ENCODE data around the gene ZNF467.
A peak's percentile ranks its signal among the peaks of the same experiment; 100 is the strongest.

Gene ZNF467

DNA sequence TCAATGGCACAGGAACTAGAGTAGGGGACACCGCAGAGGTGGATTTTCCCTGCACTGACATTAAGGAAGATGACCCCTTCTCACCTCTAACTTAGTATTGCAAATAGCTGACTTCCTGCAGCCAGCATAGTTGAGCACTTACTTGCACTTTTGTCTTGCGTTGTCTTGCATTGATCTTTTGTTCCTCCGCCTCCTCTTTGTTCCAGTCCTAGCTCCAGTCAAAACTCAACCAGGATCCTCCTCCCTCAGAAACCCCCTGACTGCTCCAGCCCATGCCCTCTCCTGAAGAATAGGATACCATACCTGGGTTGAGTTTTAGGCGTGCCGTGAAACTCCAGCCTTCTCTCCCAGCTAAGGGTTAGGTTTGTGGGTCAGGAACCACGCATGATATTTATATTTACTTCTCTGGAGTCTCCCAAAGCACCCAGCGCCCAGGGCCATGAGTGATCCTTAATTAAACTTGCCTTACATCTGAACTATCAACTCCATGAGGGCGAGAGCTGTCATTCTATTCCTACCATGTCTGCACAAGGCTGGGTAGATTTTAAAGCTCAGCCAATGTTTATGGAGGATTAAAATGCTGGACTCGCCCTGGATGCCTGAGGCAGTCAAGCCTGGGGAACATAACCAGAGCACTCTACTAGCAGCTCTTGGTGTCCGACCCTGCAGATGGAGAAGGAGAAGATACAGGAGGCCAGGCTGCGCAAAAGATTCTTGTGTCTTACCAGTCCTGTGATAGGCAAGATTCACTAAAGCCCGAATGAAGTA is 14.1 kb downstream of the ZNF467 start:
- DNase-seq (ENCODE audit: low spot score): no peak
- Histone ChIP-seq H3K4me3 (no peak overlapping the region), H3K27ac (no peak overlapping the region)
- TF ChIP-seq, protein P1, sequence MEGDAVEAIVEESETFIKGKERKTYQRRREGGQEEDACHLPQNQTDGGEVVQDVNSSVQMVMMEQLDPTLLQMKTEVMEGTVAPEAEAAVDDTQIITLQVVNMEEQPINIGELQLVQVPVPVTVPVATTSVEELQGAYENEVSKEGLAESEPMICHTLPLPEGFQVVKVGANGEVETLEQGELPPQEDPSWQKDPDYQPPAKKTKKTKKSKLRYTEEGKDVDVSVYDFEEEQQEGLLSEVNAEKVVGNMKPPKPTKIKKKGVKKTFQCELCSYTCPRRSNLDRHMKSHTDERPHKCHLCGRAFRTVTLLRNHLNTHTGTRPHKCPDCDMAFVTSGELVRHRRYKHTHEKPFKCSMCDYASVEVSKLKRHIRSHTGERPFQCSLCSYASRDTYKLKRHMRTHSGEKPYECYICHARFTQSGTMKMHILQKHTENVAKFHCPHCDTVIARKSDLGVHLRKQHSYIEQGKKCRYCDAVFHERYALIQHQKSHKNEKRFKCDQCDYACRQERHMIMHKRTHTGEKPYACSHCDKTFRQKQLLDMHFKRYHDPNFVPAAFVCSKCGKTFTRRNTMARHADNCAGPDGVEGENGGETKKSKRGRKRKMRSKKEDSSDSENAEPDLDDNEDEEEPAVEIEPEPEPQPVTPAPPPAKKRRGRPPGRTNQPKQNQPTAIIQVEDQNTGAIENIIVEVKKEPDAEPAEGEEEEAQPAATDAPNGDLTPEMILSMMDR (IDR thresholded peaks at IDR 0.05): no peak

DNA sequence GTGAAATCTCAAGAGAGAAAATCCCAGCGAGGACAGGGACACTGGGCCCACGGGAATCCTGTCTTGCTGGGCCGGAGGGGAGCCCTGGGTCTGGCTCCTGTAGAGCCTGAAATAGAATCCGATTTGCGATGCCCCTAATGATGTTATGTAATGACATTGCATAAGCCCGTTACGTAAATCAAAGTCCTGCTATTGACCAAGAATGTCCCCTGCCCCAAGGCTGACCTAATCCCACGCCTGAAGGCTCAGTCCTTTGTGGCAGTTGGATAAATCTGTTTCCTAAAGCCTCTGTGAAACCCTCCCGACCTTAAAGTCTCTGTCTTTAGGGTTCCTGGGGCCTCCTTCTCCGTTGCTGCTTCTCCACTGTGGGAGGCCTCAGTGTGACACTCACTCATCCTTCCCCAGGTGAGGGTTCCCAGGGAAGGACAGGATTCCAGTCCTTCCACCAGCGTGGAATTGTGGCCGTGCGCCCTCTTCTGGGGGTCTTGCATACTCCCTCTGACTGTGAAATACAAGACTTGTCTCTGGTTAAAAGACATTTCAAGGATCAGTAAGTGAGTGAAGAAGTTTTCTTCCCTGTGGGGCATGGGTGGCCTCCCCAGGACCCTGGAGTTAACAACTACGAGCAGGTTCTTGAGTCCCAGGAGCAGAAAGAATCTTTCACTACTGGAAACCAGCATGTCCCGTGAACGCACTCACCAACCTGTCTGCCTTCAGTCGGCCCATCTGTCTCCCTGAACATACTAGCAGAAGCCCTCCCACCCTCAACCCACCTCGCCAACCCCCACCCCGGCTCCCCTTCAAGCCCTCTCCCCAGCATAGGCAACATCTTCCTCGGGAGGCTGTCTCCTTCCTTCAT is 19.8 kb downstream of the ZNF467 start:
- no peak for DNase-seq (ENCODE audit: low spot score)
- Histone ChIP-seq H3K27ac (no peak overlapping the region), H3K4me3 (no peak overlapping the region)
- TF ChIP-seq, protein P1 (IDR thresholded peaks at IDR 0.05): peak; percentile 19

DNA sequence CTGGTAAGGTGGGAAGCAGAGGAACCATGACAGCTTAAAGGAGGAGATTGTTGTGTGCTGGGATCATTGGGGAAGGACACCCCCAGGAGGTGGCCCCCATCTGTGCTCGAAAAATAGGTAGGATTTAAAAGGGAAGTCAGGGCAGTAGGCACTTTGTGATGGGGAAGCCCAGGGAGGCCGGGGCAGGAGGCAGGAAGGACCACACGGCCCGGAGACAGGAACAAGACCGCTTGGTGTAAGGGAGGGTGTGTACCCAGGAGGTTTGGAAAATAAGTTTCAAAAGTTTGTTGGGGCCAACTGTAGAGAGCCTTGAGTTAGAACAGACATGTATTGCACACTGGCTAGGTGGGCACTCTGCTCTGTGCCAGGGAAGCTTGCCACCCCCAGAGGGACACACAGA is 20.7 kb downstream of the ZNF467 start:
- no peak overlapping the region for H3K4me3 ChIP-seq
- TF ChIP-seq, protein P1 (IDR thresholded peaks at IDR 0.05): no peak
- no peak for DNase-seq (ENCODE audit: low spot score)
- no peak overlapping the region for H3K27ac ChIP-seq

DNA sequence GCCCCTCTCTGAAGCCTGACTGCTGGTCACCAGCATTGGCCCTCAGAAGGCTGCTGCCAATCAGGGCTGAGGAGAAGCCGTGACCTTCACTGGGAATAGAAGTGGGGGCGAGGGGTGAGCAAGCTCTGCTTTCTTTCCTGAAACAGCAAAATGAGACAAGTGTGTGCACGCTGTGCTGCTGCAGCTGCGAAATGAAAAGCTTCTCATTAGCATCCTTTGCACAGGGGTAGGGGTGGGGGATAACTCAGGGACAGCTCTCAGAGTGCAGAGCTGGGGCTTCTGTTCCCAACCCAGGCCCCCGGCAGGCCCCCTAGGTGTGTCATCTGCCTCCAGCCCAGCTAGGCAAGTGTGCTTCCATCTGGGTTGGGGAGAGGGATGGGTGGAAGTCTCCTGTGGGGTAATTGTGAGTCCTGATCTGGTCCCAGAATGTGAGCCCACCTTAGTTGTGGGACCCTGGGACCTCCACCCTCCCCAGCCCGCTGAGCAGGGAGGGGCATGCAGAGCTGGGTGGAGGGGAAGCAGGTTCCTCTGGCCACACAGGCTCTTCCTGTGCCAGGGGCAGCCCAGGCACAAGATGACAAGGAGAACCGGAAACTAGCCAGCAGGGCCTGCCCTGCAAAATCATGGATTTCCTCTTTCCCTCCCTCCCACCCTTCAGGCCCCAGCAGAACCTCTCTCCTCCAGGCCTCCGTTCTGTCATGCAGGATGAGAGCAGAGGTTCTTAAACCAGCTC is 22.2 kb downstream of the ZNF467 start:
- no peak overlapping the region for H3K27ac ChIP-seq
- no peak overlapping the region for H3K4me3 ChIP-seq
- TF ChIP-seq, protein P1 (IDR thresholded peaks at IDR 0.05): no peak
- no peak for DNase-seq (ENCODE audit: low spot score)

DNA sequence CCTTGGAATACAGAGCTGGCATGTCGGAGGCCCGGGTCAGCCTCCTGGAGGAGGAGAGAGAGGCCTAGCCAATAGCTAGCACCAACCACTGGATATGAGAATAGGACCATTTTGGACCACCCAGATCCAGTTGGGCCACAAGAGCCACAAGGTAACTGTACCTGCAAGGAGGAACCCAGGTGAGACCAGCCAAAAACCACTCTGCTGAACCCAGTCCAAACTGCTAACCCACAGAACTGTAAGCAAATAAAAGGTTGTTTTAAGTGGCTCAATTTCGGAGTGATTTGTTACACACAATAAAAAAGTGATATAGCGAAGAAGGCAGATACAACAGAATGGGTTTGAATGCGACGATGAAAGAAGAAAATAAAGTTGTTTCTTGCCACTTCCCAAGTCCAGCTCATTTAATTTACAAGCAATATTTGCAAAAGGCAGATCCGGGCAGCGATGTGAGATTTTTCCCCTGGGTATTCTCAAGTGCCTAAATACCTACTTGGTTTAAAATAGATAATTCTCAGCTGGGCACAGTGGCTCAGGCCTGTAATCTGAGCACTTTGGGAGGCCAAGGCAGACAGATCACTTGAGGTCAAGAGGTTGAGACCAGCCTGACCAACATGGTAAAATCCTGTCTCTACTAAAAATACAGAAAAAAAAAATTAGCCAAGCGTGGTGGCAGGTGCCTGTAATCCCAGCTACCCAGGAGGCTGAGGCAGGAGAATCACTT is 23.1 kb downstream of the ZNF467 start:
- Histone ChIP-seq H3K27ac (no peak overlapping the region), H3K4me3 (no peak overlapping the region)
- DNase-seq (ENCODE audit: low spot score): no peak
- TF ChIP-seq, protein P1 (IDR thresholded peaks at IDR 0.05): no peak

DNA sequence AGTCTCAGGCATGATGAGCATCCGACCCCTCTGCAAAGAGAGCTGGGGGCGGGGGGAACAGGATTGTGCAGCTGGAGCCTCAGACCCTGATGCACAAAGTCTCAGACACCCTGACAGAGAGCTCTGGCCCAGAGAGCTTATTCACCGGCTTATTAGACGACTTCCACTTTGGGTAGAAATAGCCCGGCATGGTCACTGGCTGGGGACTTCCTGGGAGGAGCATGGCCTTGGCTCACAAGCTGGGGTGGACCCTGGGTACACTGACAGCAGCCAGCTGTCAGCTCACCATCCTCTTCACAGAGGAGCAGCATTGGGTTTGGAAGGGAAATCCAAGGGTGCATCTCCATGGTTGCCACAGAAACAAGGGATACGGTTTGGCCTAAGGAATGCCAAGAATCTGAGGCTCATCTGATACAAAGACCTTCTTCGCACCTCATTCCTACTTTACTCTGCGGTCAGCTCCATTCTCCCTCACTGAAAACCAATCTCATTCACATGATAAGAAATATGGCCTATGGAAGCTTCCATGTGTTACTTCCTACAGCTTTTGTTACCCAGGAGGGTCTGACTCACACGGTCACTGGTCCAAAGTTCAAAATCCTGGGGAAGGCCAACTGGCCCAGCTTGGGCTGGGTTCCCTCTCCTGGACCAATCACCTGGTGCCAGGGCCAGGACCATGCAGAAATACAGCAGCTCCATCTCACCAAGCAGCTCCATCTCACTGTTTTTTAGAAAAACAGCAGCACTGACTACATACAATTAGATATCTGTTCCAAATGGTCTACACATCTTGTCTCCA is 25.1 kb downstream of the ZNF467 start:
- Histone ChIP-seq H3K27ac (no peak overlapping the region), H3K4me3 (no peak overlapping the region)
- TF ChIP-seq, protein P1 (IDR thresholded peaks at IDR 0.05): no peak
- no peak for DNase-seq (ENCODE audit: low spot score)

All from coronary artery (tissue), 2 donors.